Upper lobe of right lung (tissue), 1 donor: ENCODE measurements around the gene CLDN4. TPM values are rescaled to one million over a fixed set of nuclear protein-coding genes. Genes with fewer than 3 reads are reported as not detected.

ENCODE experiments used
- ATAC-seq: fragments of 200-7000 bp; cut with Tn5 transposase; one replicate; pipeline ENCODE4 v1.9.1; 2020; ENCODE audit warnings: mild to moderate bottlenecking, moderate library complexity
- DNase-seq: peaks from one replicate; pipeline ENCODE4 v3.0.0-alpha.2; 2020
- H3K27ac ChIP-seq: fragments of 200-600 bp; one replicate; pipeline ENCODE4 v1.8.0; 2022
- H3K27me3 ChIP-seq: fragments of 200-600 bp; one replicate; pipeline ENCODE4 v1.8.0; 2022; ENCODE audit warnings: mild to moderate bottlenecking
- H3K36me3 ChIP-seq: fragments of 200-600 bp; one replicate; pipeline ENCODE4 v1.8.0; 2022
- H3K4me1 ChIP-seq: fragments of 200-600 bp; one replicate; pipeline ENCODE4 v1.8.0; 2022
- H3K4me3 ChIP-seq: fragments of 200-600 bp; one replicate; pipeline ENCODE4 v1.8.0; 2022; ENCODE audit warnings: mild to moderate bottlenecking
- H3K9me3 ChIP-seq: fragments of 200-600 bp; one replicate; pipeline ENCODE4 v1.8.0; 2022
- intact Hi-C: fragments of 100-400 bp; cut with DNase I; formaldehyde crosslinking; loops from one replicate; pipeline ENCODE4 v1.11.0; 2022
- total RNA-seq: library from RNA; stranded (reverse); fragmentation: NEBNext Ultra II Directional; extraction: Animal tissue kit (Norgen Biotek cat#: 25700); gene quantifications from one replicate; pipeline ENCODE4 v1.2.1, GENCODE V29; 2021
- TF ChIP-seq, protein P1 (sequence below): fragments of 200-600 bp; IDR thresholded peaks from one replicate; pipeline ENCODE4 v1.8.0; 2022; ENCODE audit warnings: antibody characterized with exemption
- donor health status: DM: no; HTN: yes; CAD: no; lungs with severe emphysema.

The CLDN4 gene
- total RNA-seq, 1 donor from 2014 or later: 103 TPM

DNA sequence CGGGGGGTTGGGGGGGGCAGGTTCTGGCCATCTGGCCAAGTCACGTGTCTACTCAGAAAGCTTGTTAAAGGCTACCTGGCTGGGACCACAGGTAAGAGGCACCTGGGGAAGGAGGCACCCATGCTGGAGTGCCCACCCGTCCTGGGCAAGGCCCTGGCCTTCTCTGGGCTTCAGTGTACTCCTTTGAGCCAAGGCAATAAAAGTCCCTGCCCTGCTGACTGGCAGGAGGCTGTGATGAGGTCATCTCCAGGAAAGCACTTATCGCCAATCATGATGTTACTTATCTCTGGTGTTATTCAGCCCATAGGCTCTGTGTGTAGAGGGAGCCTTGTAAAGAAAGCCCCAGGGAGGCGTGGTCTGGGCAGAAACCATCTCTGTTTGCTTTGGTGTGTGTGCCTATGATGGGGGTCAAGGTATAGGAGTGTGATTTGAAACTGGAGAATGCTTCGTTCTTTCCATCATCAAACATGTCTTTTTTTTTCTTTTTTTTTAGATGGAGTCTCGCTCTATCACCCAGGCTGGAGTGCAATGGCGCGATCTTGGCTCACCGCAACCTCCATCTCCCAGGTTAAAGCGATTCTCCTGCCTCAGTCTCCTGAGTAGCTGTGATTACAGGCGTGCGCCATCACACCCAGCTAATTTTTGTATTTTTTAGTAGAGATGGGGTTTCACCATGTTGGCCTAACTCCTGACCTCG lies 2.5 kb upstream of the CLDN4 start:
- H3K36me3 ChIP-seq: no peaks in the 10 kb centered on the region
- TF ChIP-seq, protein P1, sequence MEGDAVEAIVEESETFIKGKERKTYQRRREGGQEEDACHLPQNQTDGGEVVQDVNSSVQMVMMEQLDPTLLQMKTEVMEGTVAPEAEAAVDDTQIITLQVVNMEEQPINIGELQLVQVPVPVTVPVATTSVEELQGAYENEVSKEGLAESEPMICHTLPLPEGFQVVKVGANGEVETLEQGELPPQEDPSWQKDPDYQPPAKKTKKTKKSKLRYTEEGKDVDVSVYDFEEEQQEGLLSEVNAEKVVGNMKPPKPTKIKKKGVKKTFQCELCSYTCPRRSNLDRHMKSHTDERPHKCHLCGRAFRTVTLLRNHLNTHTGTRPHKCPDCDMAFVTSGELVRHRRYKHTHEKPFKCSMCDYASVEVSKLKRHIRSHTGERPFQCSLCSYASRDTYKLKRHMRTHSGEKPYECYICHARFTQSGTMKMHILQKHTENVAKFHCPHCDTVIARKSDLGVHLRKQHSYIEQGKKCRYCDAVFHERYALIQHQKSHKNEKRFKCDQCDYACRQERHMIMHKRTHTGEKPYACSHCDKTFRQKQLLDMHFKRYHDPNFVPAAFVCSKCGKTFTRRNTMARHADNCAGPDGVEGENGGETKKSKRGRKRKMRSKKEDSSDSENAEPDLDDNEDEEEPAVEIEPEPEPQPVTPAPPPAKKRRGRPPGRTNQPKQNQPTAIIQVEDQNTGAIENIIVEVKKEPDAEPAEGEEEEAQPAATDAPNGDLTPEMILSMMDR: no peak
- peak overlapping the region; percentile 76 for H3K27ac ChIP-seq
- H3K4me3 ChIP-seq: no peak overlapping the region
- H3K27me3 ChIP-seq: no peaks in the 10 kb centered on the region
- ATAC-seq (peak; percentile 61), DNase-seq (no peak)
- intact Hi-C loops: no loop called here
- H3K4me1 ChIP-seq: peaks cover 10% of the 10 kb centered on the region
- no peaks in the 10 kb centered on the region for H3K9me3 ChIP-seq

DNA sequence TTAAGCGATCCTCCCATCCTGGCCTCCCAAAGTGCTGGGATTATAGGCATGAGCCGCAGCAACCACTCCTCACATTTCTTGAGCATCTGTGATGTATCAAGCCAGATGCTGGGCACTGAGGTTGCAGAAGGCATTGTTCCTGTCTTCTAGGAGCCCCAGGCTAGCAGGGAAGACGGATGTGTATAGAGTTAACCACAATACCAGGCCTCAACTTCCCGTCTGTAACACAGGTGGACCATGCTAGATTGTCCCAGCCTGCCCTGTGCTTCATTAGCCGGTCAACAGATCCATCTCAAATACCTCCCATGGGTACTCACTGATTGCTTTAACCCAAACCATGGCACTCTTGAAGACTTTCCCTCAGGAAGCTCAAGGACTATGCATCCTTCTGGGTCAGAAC lies 1.8 kb upstream of the CLDN4 start:
- TF ChIP-seq, protein P1: no peak
- intact Hi-C loops: no loop called here
- peaks cover 10% of the 10 kb centered on the region for H3K4me1 ChIP-seq

DNA sequence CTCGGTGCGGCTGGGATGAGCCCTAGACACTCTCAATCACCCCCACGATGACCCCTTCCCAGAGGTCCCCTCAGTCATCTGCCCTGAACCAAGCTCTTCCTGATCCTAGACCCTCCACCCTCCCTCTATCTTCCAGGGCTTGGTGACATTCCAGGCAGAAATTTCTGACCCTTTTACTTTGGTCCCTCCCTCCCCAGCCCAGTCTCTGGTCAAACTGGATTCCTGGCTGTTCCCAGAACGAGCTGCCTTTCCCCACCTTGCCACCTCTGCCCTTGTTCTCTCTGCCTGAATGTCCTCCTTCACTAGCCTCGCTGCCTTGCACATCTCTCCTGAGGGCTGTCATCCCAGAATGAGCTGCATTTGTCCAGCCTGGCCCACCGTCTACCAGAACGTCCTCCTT lies 1.3 kb upstream of the CLDN4 start:
- Histone ChIP-seq H3K36me3 (no peaks in the 10 kb centered on the region), H3K4me3 (no peak overlapping the region), H3K4me1 (peaks cover 10% of the 10 kb centered on the region), H3K9me3 (no peaks in the 10 kb centered on the region), H3K27me3 (no peaks in the 10 kb centered on the region), H3K27ac (peak overlapping the region; percentile 84)
- TF ChIP-seq, protein P1: no peak
- no peak for DNase-seq
- no peak for ATAC-seq
- intact Hi-C loops: no loop called here

More for the DNA sequence above, 1.8 kb upstream of the CLDN4 start:
- H3K27me3 ChIP-seq: no peaks in the 10 kb centered on the region
- no peaks in the 10 kb centered on the region for H3K36me3 ChIP-seq
- peak overlapping the region; percentile 84 for H3K27ac ChIP-seq
- DNase-seq (no peak), ATAC-seq (no peak)
- H3K4me3 ChIP-seq: no peak overlapping the region
- H3K9me3 ChIP-seq: no peaks in the 10 kb centered on the region

DNA sequence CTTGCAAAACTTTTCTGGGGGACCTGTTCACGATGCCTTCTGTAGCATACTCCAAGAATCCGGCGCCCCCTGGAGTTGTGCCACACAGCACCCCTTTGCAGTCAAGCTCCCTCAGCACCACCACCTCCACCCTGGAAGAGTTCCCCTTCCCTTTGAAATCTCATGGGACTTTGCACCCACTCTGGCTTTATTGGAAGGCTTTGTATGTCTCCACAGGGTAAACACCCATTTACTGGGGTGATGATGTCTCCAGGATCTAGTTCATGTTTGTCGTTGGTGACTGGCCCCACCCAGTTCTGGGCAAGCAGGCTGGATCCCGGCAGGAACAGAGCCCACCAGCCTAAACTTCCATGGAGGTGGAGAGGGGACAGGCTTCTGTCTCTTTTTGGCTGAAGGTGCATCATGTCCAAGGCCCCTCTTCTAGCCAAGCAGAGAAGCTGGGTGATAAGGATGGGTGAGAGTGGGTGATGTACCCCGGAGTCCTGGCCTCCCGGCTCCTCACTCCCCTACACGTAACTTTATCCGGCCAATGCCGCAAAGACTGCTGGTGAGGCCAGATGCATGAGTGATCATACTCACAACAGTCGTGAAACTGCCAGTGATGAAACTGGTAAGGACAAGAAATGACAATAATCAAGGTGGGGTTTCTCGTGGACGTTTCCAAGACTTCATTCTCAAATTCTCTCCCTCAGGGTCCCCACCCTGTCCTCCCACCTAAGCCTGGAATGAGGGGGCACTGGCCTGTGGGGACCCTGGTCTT lies 695 bp upstream of the CLDN4 start:
- no peaks in the 10 kb centered on the region for H3K36me3 ChIP-seq
- DNase-seq (no peak), ATAC-seq (no peak)
- intact Hi-C loops: no loop called here
- H3K4me3 ChIP-seq: no peak overlapping the region
- H3K27ac ChIP-seq: peak overlapping the region; percentile 84
- H3K9me3 ChIP-seq: no peaks in the 10 kb centered on the region
- H3K4me1 ChIP-seq: peaks cover 10% of the 10 kb centered on the region
- H3K27me3 ChIP-seq: no peaks in the 10 kb centered on the region
- TF ChIP-seq, protein P1: no peak

DNA sequence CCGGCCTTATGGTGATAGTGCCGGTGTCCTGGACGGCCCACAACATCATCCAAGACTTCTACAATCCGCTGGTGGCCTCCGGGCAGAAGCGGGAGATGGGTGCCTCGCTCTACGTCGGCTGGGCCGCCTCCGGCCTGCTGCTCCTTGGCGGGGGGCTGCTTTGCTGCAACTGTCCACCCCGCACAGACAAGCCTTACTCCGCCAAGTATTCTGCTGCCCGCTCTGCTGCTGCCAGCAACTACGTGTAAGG lies 713 bp downstream of the CLDN4 start:
- Histone ChIP-seq H3K36me3 (no peaks in the 10 kb centered on the region), H3K4me1 (peaks cover 10% of the 10 kb centered on the region), H3K27me3 (no peaks in the 10 kb centered on the region), H3K27ac (peak overlapping the region; percentile 87), H3K9me3 (no peaks in the 10 kb centered on the region), H3K4me3 (peak overlapping the region; percentile 57)
- TF ChIP-seq, protein P1: no peak
- no peak for ATAC-seq
- no peak for DNase-seq
- intact Hi-C loops: no loop called here
